OCI-LY7 (cell line): ENCODE data around the gene MYT1.

Source experiments
- EZH2phosphoT487 ChIP-seq: fragments of 200-600 bp; sonication (generic); IDR thresholded peaks from 2 replicates; pipeline ENCODE4 v1.6.1; 2018; ENCODE audit warnings: low read depth, borderline replicate concordance, mild to moderate bottlenecking, mixed run types, antibody characterized with exemption, low read length, moderate library complexity, mixed read lengths
- TF ChIP-seq, protein P1 (sequence below): fragments of 200-600 bp; sonication (generic); conservative IDR thresholded peaks from 2 replicates; pipeline ENCODE4 v1.5.1; 2014; ENCODE audit warnings: mild to moderate bottlenecking, antibody characterized with exemption, low read length, moderate library complexity, mixed read lengths

DNA sequence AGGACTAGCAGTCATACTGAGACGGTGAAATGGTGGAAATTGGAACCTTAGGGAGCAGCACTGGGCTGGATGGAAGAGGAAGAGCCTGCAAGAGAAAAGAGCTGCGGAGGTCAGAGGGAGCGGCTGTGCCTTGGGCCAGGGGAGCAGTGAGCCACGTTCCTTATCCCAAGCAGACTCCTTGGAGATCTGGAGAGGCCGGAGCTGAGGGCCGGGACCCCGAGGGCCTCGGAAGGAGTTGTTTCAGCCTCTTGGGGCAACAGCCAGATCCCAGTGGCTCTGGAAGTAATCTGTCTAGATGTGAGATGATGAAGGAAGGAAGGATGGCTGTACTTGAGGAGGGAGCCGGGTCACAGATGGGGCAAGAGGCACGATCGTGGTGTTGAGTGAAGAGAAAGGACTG, 107.4 kb downstream of the MYT1 start:
- TF ChIP-seq, protein P1, sequence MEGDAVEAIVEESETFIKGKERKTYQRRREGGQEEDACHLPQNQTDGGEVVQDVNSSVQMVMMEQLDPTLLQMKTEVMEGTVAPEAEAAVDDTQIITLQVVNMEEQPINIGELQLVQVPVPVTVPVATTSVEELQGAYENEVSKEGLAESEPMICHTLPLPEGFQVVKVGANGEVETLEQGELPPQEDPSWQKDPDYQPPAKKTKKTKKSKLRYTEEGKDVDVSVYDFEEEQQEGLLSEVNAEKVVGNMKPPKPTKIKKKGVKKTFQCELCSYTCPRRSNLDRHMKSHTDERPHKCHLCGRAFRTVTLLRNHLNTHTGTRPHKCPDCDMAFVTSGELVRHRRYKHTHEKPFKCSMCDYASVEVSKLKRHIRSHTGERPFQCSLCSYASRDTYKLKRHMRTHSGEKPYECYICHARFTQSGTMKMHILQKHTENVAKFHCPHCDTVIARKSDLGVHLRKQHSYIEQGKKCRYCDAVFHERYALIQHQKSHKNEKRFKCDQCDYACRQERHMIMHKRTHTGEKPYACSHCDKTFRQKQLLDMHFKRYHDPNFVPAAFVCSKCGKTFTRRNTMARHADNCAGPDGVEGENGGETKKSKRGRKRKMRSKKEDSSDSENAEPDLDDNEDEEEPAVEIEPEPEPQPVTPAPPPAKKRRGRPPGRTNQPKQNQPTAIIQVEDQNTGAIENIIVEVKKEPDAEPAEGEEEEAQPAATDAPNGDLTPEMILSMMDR, result no peak
- no peak for TF ChIP-seq EZH2phosphoT487
